ENCODE results near the gene LSAMP. TPM values are rescaled to one million over a fixed set of nuclear protein-coding genes. Genes with fewer than 3 reads are reported as not detected.

Gene LSAMP
- total and polyA plus RNA-seq, 9 of the 15 experiments (the other 6 are each of a cell fraction or from before 2014, with no cell fraction given) = 0.09 to 0.11 TPM; not detected in 7

GRCh38 chr3:115852278-115852677 lies 593.0 kb downstream of the LSAMP start:
- no TSS peak for BruUV-seq (replicated peaks)
- intact Hi-C loops (cut with micrococcal nuclease) (no loop called here), in situ Hi-C loops (cut with MboI) (no loop called here)
- H3K36me3 ChIP-seq (ENCODE audit: control insufficient read depth, insufficient read depth, low read length) = no peaks in the 10 kb centered on the region
- ChIA-PET POLR2A (interaction anchor here (1.2 kb wide), 1 partner anchor 13 kb away, joined by 3 read pairs; no protein-coding TSS in a partner anchor), CTCF (ENCODE audit: low intra/inter-chr PET ratio) (no interaction called here)
- no peak for TF ChIP-seq SMARCE1 (IDR thresholded peaks at IDR 0.05)
- TF ChIP-seq SMAD4 (CRISPR knock-in tag; conservative IDR thresholded peaks at IDR 0.05) = no peak
- no peak for TF ChIP-seq GTF2B (IDR thresholded peaks at IDR 0.05; ENCODE audit: extremely low read depth, insufficient read length)
- TF ChIP-seq FOXA1 (IDR thresholded peaks at IDR 0.05; ENCODE audit: borderline replicate concordance) = no peak
- no peak for TF ChIP-seq ZNF75A (CRISPR knock-in tag; IDR thresholded peaks at IDR 0.05)
- TF ChIP-seq EHMT2 (IDR thresholded peaks at IDR 0.05) = no peak
- TF ChIP-seq ETV1 (tag; conservative IDR thresholded peaks at IDR 0.05; ENCODE audit: low read depth) = no peak
- TF ChIP-seq ZNF79 (CRISPR knock-in tag; IDR thresholded peaks at IDR 0.05; ENCODE audit: low read depth) = no peak
- TF ChIP-seq GTF3C2 (IDR thresholded peaks at IDR 0.05; ENCODE audit: borderline replicate concordance, extremely low read depth, insufficient read length) = no peak
- TF ChIP-seq HNRNPH1 (optimal IDR thresholded peaks at IDR 0.05; ENCODE audit: low read depth, low read length) = no peak
- TF ChIP-seq, protein P1, sequence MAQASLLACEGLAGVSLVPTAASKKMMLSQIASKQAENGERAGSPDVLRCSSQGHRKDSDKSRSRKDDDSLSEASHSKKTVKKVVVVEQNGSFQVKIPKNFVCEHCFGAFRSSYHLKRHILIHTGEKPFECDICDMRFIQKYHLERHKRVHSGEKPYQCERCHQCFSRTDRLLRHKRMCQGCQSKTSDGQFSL (CRISPR knock-in tag; IDR thresholded peaks at IDR 0.05) = no peak
- TF ChIP-seq, protein P1 (tag; IDR thresholded peaks at IDR 0.05) = no peak
- no peak for TF ChIP-seq FOXA3 (CRISPR knock-in tag; conservative IDR thresholded peaks at IDR 0.05 in 1 of 2, IDR thresholded peaks at IDR 0.05 in 1 of 2)
- DNase-seq (ENCODE audit: extremely low read depth in 1 of 4, low spot score in 3 of 4) (no peak), FAIRE-seq (no peak), ATAC-seq (no peak)
- no peak overlapping the region for H3K27ac ChIP-seq (ENCODE audit: extremely low read depth, low read depth, low read length)
- no peak overlapping the region for H3K4me2 ChIP-seq (ENCODE audit: insufficient read depth, low read length)
- H3K9ac ChIP-seq (ENCODE audit: insufficient read depth in 1 of 2, low read depth in 2 of 2, low read length in 2 of 2) = no peak overlapping the region
- H3K4me3 ChIP-seq = no peak overlapping the region
- H3K4me1 ChIP-seq (replicated peaks in 1 of 2; ENCODE audit: control insufficient read depth in 2 of 2, insufficient read depth in 2 of 2, low read length in 2 of 2) = no peaks in the 10 kb centered on the region
- no peaks in the 10 kb centered on the region for H3K79me2 ChIP-seq (ENCODE audit: control insufficient read depth, insufficient read depth, low read length)
- no peak overlapping the region for H2AFZ ChIP-seq (ENCODE audit: low read depth, low read length)
- H3K27me3 ChIP-seq (ENCODE audit: control insufficient read depth in 2 of 2, insufficient read depth in 2 of 2, low read length in 2 of 2) = no peaks in the 10 kb centered on the region
- WGBS (ENCODE audit: insufficient coverage, low coverage, missing lambda C conversion rate) = 5% methylated on average over 4 of the region's 4 CpGs
- H3K9me1 ChIP-seq (ENCODE audit: control insufficient read depth, insufficient read depth, low read length) = no peaks in the 10 kb centered on the region
- H3K9me3 ChIP-seq (replicated peaks; ENCODE audit: control insufficient read depth, insufficient read depth, low read depth, low read length) = no peaks in the 10 kb centered on the region
- H4K20me1 ChIP-seq (replicated peaks; ENCODE audit: control insufficient read depth, insufficient read depth, low read length) = no peaks in the 10 kb centered on the region
